MM.1S (cell line): ENCODE data around the gene OTUD3.
"Not testable (repeated sequence)": the region's sequence is repeated elsewhere in the genome, so short reads cannot be mapped to it uniquely, and the experiment has no call there.

Source experiments
- EZH2phosphoT487 ChIP-seq: fragments of 300-600 bp; sonication (generic); IDR thresholded peaks from 2 replicates; pipeline ENCODE4 v1.6.1; 2018; ENCODE audit warnings: antibody characterized with exemption, low read length
- TF ChIP-seq, protein P1 (sequence below): fragments of 300-600 bp; sonication (generic); IDR thresholded peaks from 2 replicates; pipeline ENCODE4 v1.5.1; 2016; ENCODE audit warnings: antibody characterized with exemption, low read length, mixed read lengths

DNA sequence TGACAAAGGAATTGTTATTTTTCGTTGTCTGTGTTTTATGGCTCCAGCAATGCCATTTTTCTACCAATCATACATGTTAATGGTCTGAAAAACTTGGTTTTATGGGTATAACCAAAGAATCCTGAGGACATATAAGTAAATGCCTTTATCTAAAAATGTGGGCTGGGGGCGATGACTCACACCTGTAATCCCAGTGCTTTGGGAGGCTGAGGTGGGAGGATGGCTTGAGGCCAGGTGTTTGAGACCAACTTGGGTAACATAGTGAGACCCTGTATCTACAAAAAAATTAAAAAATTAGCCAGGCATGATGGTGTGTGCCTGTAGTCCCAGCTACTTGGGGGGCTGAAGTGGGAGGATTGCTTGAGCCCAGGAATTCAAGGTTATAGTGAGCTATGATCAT, 12.7 kb upstream of the OTUD3 start:
- TF ChIP-seq, protein P1, sequence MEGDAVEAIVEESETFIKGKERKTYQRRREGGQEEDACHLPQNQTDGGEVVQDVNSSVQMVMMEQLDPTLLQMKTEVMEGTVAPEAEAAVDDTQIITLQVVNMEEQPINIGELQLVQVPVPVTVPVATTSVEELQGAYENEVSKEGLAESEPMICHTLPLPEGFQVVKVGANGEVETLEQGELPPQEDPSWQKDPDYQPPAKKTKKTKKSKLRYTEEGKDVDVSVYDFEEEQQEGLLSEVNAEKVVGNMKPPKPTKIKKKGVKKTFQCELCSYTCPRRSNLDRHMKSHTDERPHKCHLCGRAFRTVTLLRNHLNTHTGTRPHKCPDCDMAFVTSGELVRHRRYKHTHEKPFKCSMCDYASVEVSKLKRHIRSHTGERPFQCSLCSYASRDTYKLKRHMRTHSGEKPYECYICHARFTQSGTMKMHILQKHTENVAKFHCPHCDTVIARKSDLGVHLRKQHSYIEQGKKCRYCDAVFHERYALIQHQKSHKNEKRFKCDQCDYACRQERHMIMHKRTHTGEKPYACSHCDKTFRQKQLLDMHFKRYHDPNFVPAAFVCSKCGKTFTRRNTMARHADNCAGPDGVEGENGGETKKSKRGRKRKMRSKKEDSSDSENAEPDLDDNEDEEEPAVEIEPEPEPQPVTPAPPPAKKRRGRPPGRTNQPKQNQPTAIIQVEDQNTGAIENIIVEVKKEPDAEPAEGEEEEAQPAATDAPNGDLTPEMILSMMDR = not testable (repeated sequence)
- not testable (repeated sequence) for TF ChIP-seq EZH2phosphoT487
